GM19351 (cell line): Measurements from ENCODE around the gene MAPRE3.
"Not testable (repeated sequence)": the region's sequence is repeated elsewhere in the genome, so short reads cannot be mapped to it uniquely, and the experiment has no call there.

ENCODE experiments used
- ATAC-seq: cut with Tn5 transposase; IDR thresholded peaks from one replicate; pipeline ENCODE4 v1.9.1; 2021; ENCODE audit warnings: mild to moderate bottlenecking, moderate library complexity; ENCODE audit not compliant: unreplicated experiment

Gene MAPRE3

DNA sequence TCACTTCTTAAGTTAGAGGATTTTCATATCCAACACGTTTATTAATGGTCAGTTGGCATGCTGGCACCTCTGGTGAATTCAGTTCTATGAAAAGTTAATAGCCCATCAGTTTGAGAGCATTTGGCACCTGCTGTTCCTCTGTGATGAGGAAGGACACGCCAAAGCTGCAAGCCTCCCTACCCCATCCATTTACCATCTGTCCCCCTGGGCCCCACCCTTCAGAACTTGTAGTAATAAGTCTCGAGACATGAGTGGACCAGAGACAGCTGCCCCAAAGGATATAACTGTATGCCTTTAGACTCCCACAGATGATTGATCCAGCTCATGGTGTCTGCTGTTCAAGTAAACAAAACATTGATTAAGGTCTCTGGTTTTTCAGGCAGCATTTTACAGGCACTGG is 94.7 kb downstream of the MAPRE3 start:
- no peak for ATAC-seq

- no peak for ATAC-seq
Measured at GRCh38 chr2:27067385-27067784, 96.9 kb downstream of the MAPRE3 start.

GRCh38 chr2:27069436-27069835 is 99.0 kb downstream of the MAPRE3 start:
- no peak for ATAC-seq

- ATAC-seq, result no peak
Measured at GRCh38 chr2:27069961-27070618, 99.7 kb downstream of the MAPRE3 start.

DNA sequence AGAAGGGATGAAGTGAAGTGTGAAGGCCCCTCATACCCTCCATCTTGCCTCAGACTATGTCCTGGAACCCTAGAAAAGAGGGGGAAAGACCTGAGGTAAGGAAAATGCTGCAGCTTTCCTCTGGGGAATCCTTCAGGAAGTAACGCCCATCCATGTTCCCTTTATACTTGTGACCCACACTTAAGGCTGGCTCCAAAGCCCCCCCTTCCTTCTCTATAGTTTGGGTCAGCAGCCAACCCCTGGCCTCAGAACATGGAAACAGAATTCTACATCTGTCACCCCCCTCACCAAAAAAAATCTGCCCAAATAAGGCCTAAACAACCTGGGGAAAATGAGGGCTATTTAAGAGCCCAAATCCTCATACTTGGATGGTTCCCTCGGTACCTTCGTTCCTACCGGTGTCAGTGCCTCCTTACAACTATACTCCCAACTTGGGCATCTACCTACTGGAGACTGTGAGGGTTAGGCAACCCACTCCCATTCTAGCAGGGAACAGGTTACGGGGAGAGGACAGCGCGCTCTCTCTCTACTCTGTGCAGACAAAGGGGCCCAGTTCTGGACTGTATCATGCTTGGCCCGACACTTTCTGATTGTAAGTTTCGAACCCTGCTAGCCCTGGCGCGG is 100.3 kb downstream of the MAPRE3 start:
- ATAC-seq, result no peak

DNA sequence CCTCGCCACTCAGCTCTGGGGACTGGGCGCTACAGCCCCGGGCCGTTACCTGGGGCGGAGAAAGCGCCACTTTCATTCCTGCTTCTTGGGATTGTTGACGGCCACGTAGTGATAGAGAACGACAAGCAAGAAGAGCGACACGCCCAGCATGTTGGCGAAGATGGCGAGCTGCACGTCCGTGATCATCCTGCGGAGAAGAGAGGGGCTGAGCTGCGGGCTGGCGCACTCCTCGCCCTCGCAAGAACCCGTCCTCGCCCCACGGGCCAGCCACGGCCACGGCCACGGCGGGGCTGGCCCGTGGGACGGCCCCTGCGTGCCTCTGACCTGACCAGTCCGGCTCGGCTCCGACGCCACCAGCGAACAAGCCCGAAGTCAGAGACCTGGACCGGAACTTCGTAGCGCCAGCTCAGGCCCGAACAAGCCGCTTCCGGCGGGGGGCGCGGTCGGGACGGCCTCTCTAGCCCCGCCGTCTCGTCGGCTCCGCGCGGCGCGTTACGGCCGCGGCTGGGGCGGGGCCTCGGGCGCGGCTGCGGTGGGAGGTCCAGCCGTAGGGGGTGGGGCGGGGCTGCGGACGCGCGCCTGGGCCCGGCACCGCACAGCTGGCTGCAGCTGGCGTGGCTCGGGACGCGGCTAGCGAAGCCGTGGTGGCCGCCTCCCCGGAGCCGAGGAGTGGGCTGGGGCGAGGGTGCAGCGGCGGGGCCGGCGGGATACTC is 101.0 kb downstream of the MAPRE3 start, which contains the start of gene OST4:
TSS of gene OST4 (minus strand) at position 378 of the 713 bp plus-strand sequence.
- peak; percentile 85 for ATAC-seq

DNA sequence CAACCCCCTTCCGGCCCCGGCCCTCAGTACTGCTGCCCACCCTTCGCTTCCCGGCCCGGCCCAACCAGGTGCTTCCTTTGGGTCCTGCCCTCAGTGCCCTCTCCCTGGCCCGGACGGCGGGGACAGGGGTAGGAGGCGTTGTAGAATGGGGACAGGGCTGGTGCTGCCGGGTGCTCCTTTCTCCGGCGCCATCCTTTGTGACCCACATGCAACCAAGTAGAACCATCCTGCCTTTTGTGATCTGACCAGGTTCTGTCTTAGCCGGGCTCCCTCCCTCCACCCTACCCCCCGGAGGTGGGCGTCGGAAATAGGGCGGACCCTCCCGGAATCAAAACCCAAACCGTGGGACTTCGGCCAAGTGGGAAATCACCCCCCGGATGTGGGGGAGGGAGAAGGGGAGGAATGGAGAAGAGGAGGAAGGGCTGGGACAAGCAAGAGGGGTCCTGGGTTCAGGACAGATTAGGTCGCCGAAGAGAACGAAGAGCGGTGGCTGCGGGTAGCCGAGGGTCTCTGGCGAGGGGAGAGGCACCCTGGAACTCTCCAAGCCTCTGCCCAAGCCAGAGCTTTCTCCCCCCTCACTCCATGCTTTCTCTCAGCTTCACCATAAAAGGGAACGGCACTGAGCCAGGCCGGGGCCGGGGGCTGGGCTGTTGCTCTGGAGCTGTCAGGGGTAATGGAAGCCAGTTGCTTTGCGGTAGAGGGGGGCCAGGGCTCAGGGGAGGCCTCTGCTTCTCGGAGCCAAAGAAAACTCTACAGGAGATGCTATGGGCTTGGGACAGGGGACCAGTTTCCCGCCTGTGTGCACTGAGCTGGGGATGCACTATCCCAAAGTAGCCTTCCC is 101.8 kb downstream of the MAPRE3 start:
- ATAC-seq, result no peak

DNA sequence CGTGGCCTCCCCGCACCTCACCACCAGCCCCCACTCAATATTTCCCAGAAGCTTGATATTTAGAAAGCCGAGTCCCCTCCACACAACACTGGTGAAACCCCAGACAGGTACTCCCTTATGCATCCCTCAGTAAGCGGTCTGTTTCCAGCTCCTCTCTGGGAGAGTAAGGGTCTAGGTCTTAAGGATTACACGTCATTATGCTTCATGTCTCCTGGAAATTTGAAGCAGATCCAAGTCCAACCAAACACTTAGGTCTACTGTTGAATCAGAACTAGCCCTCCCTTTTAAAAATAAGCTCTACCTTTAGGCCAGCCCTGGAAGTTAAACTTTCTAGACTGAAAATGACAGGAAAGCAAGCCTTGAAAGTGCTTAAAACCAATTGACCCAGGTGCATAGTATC is 102.5 kb downstream of the MAPRE3 start:
- ATAC-seq, result no peak

DNA sequence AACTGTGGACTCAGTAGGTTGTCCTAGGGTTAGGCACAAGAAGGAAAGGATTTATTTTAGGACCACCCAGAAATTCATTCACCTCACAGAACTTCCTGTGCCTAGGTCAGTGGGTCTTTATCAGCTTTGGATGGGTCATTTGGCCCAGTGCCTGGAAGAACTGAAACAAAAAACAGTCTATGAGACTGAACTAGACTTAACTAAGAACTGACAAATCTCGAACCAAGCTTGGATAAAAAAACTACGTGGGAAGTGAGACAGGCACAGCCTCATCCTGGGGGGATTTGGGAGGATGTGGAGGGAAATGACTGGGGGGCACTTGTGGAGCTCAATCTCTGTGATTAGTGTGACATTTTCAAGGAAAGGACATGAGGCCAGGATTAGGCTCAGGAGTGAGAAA is 103.3 kb downstream of the MAPRE3 start:
- no peak for ATAC-seq

DNA sequence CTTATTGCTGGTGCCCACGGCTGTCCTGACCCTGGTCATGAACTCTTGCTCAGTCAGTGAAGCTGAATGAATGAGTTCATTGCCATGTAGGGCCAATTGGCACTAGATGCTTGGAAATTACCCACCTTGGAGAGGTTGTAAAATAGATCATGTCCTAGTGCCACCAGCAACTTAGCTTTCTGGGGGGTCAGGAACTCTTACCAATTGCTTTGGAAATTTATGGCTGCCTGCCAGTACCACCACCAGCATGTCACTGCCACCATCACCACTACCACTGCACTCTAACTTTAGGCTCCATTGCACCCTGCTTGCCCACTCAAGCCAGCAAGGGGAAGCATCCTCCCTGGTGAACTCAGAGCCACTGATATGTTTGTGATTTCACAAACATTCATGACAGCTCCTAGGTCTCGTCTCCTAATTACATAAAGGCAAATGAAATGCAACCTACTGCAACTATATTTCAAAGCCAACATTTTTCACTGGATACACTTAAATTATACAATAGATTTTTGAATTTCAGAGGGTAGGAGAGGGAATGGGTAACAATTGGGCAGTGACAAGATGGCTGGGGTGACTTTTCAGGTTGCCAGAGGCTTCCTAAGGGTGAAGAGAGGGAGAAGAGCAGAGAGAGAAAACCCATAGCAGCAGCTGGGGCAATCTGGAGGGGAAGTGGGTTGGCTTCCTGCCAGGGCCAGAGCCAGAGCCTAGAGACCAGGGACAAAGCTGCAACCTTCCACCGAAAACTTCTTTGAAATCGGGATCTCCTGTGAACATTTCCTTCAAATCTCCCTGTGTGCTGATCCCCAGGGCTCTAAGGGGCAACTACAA is 104.5 kb downstream of the MAPRE3 start:
- ATAC-seq, result no peak

DNA sequence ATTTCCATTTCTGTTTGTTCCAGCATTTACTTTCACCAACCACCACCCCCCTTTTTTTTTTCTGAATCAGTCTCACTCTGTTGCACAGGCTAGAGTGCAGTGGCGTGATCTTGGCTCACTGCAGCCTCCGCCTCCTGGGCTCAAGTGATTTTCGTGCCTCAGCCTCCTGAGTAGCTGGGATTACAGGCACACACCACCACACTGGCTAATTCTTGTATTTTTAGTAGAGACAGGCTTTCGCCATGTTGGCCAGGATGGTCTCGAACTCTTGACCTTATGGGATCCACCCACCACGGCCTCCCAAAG is 105.1 kb downstream of the MAPRE3 start:
- not testable (repeated sequence) for ATAC-seq

- no peak for ATAC-seq
Measured at GRCh38 chr2:27076323-27076722, 105.9 kb downstream of the MAPRE3 start.
